Esophagus muscularis mucosa (tissue), 4 donors: ENCODE measurements around the gene FGF19. TPM values are rescaled to one million over a fixed set of nuclear protein-coding genes. Genes with fewer than 3 reads are reported as not detected.
A peak's percentile ranks its signal among the peaks of the same experiment; 100 is the strongest.

Source experiments
- DNase-seq: peaks from one replicate; pipeline ENCODE4 v3.0.0-alpha.2; 2017; ENCODE audit errors: extremely low spot score
- H3K27ac ChIP-seq, 4 donors: fragments of 200-600 bp; sonication (generic); replicated peaks in 1 of 4; 1 replicate in 3 of 4; 2 replicates in 1 of 4; pipeline ENCODE4 v1.5.1; 2016 to 2019; ENCODE audit warnings: mild to moderate bottlenecking in 1 of 4
- H3K27me3 ChIP-seq, 4 donors: fragments of 200-600 bp; sonication (generic); one replicate each; pipeline versions ENCODE4 v1.5.1 to v1.6.0; 2016 to 2019
- H3K36me3 ChIP-seq, 4 donors: fragments of 200-600 bp; sonication (generic); one replicate each; pipeline ENCODE4 v1.5.1; 2016 to 2019
- H3K4me1 ChIP-seq, 4 donors: fragments of 200-600 bp; sonication (generic); one replicate each; pipeline ENCODE4 v1.5.1; 2016 to 2019
- H3K4me3 ChIP-seq, 4 donors: fragments of 200-600 bp; sonication (generic); 1 replicate in 2 of 4; 2 replicates in 2 of 4; pipeline ENCODE4 v1.5.1; 2016 to 2019; ENCODE audit warnings: mild to moderate bottlenecking in 4 of 4, moderate library complexity in 1 of 4
- H3K9me3 ChIP-seq, 4 donors: fragments of 200-600 bp; sonication (generic); 1 replicate in 3 of 4; 2 replicates in 1 of 4; pipeline ENCODE4 v1.5.1; 2016 to 2019
- EP300 ChIP-seq: sonication (generic); formaldehyde crosslinking; IDR thresholded peaks from one replicate; pipeline ENCODE4 v1.6.1; 2017; ENCODE audit warnings: antibody characterized with exemption
- POLR2A ChIP-seq: fragments of 450-650 bp; IDR thresholded peaks from one replicate; pipeline ENCODE4 v1.6.1; 2017; ENCODE audit warnings: antibody characterized with exemption, moderate library complexity, mild to moderate bottlenecking, low read depth
- POLR2AphosphoS5 ChIP-seq, 2 donors: sonication (generic); formaldehyde crosslinking; IDR thresholded peaks; one replicate each; pipeline ENCODE4 v1.6.1; 2017; ENCODE audit warnings: antibody characterized with exemption in 2 of 2
- WGBS: methylation state at CpG from one replicate; pipeline ENCODE4 v1.1.5; 2018; 5-methylcytosine and 5-hydroxymethylcytosine counted together
- intact Hi-C: fragments of 100-400 bp; cut with DNase I; formaldehyde crosslinking; loops from one replicate; pipeline ENCODE4 v1.15.1; 2023
- total RNA-seq, 4 donors: library from RNA; depleted of rRNA; stranded (reverse); fragments of >200 nt; gene quantifications; one replicate each; pipeline versions ENCODE4 v1.1.0 to v1.2.1, GENCODE V29; 2016
- TF ChIP-seq, protein P1 (sequence below), 3 experiments: fragments of 200-600 bp in 2 of 3; fragments of 450-650 bp in 1 of 3; sonication (generic) in 2 of 3; IDR thresholded peaks; one replicate each; pipeline ENCODE4 v1.5.1; 2017 to 2019; ENCODE audit warnings: antibody characterized with exemption in 3 of 3, mild to moderate bottlenecking in 2 of 3, moderate library complexity in 1 of 3

Gene FGF19
- total RNA-seq, 4 donors from 2014 or later, result not detected

DNA sequence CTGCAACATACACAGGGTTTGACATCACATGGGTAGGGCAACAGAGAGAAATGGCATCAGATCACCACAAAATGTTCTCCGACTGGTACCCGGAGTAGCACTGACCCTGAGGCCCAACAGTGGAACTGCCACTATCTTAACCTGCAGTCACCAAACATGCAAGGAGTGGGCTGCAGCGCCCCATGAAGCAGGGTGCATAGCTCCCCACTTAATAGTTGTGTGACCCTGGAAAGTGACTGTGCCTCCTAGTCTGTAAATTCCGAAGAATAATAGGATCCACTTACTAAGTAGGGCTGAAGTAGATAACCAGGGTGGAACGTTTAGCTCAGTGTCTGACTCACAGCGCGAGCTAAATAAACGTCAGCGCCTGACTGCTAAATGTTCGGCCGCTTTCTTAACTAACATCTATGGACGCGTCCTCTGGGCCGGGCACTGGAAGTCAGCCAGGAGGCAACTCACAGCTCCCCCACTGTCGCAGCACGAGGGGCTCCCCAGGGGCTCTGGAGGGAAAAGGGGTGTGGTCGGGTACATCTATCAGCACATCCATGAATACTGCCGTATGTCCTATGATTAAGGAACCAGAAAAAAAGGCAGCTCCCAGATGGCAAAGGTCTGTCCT, 29.4 kb downstream of the FGF19 start:
- intact Hi-C loops, result no loop called here
- Histone ChIP-seq H3K36me3 (peaks cover 17 to 32% (median 26%) of the 10 kb centered on the region in 4 donors), H3K27ac (peak overlapping the region; percentile 81 to 87 (median 86)), H3K4me3 (peak overlapping the region; percentile 70 to 94 (median 80)), H3K9me3 (no peaks in the 10 kb centered on the region), H3K27me3 (no peaks in the 10 kb centered on the region), H3K4me1 (peaks cover 26 to 43% (median 38%) of the 10 kb centered on the region in 4 donors)
- TF ChIP-seq, protein P1, sequence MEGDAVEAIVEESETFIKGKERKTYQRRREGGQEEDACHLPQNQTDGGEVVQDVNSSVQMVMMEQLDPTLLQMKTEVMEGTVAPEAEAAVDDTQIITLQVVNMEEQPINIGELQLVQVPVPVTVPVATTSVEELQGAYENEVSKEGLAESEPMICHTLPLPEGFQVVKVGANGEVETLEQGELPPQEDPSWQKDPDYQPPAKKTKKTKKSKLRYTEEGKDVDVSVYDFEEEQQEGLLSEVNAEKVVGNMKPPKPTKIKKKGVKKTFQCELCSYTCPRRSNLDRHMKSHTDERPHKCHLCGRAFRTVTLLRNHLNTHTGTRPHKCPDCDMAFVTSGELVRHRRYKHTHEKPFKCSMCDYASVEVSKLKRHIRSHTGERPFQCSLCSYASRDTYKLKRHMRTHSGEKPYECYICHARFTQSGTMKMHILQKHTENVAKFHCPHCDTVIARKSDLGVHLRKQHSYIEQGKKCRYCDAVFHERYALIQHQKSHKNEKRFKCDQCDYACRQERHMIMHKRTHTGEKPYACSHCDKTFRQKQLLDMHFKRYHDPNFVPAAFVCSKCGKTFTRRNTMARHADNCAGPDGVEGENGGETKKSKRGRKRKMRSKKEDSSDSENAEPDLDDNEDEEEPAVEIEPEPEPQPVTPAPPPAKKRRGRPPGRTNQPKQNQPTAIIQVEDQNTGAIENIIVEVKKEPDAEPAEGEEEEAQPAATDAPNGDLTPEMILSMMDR (IDR thresholded peaks at IDR 0.05), result no peak
- no peak for TF ChIP-seq EP300
- no peak for TF ChIP-seq POLR2AphosphoS5 (IDR thresholded peaks at IDR 0.05)
- no peak for TF ChIP-seq POLR2A
- no peak for DNase-seq
- 2% methylated on average over 7 of the region's 18 CpGs for WGBS

- 84% methylated on average over 3 of the region's 10 CpGs for WGBS
- DNase-seq, result no peak
- peaks cover 26 to 43% (median 38%) of the 10 kb centered on the region in 4 donors for H3K4me1 ChIP-seq
- peaks cover 32 to 55% (median 49%) of the 10 kb centered on the region in 4 donors for H3K36me3 ChIP-seq
- intact Hi-C loops, result no loop called here
- no peak overlapping the region for H3K27ac ChIP-seq
- no peak for TF ChIP-seq POLR2AphosphoS5 (IDR thresholded peaks at IDR 0.05)
- no peak for TF ChIP-seq POLR2A
- TF ChIP-seq, protein P1 (IDR thresholded peaks at IDR 0.05), result no peak
- TF ChIP-seq EP300, result no peak
- H3K27me3 ChIP-seq, result no peaks in the 10 kb centered on the region
- no peaks in the 10 kb centered on the region for H3K9me3 ChIP-seq
- H3K4me3 ChIP-seq, result no peak overlapping the region
Measured at GRCh38 chr11:69671734-69672465, 31.9 kb downstream of the FGF19 start.

GRCh38 chr11:69670158-69670845, 33.5 kb downstream of the FGF19 start:
- Histone ChIP-seq H3K36me3 (peaks cover 32 to 69% (median 65%) of the 10 kb centered on the region in 4 donors), H3K27me3 (no peaks in the 10 kb centered on the region), H3K4me3 (no peak overlapping the region), H3K9me3 (no peaks in the 10 kb centered on the region), H3K4me1 (peaks cover 22 to 38% (median 34%) of the 10 kb centered on the region in 4 donors), H3K27ac (peak overlapping the region; percentile 48 to 72 (median 51))
- 25% methylated on average over 18 of the region's 18 CpGs for WGBS
- TF ChIP-seq POLR2A, result no peak
- TF ChIP-seq POLR2AphosphoS5 (IDR thresholded peaks at IDR 0.05), result peak; percentile 38 to 77
- TF ChIP-seq EP300, result no peak
- TF ChIP-seq, protein P1 (IDR thresholded peaks at IDR 0.05), result peak; percentile 92 to 96 (median 93)
- DNase-seq, result peak; percentile 94
- intact Hi-C loops, result no loop called here

GRCh38 chr11:69669486-69669885, 34.3 kb downstream of the FGF19 start:
- intact Hi-C loops, result no loop called here
- Histone ChIP-seq H3K27ac (no peak overlapping the region), H3K36me3 (peaks cover 36 to 77% (median 72%) of the 10 kb centered on the region in 4 donors), H3K9me3 (no peaks in the 10 kb centered on the region), H3K4me3 (no peak overlapping the region), H3K4me1 (peaks cover 21 to 36% (median 30%) of the 10 kb centered on the region in 4 donors), H3K27me3 (no peaks in the 10 kb centered on the region)
- no peak for TF ChIP-seq POLR2A
- TF ChIP-seq, protein P1 (IDR thresholded peaks at IDR 0.05), result no peak
- no peak for TF ChIP-seq EP300
- TF ChIP-seq POLR2AphosphoS5 (IDR thresholded peaks at IDR 0.05), result no peak
- 85% methylated on average over 18 of the region's 19 CpGs for WGBS
- DNase-seq, result no peak
